H1 (cell line): Measurements from ENCODE around the gene DES.

Experiments used
- CHD1 ChIP-seq: IDR thresholded peaks from 2 replicates; pipeline ENCODE4 v1.6.1; 2012; ENCODE audit warnings: low read depth, low read length, improper control_type of control experiment
- EP300 ChIP-seq, 2 experiments: IDR thresholded peaks; 1 replicate in 1 of 2; 2 replicates in 1 of 2; pipeline ENCODE4 v1.6.1; 2011 to 2012; ENCODE audit warnings: low read depth in 2 of 2, low read length in 2 of 2, mild to moderate bottlenecking in 2 of 2, borderline replicate concordance in 1 of 2, inconsistent platforms in 1 of 2, moderate library complexity in 1 of 2
- GTF2F1 ChIP-seq: IDR thresholded peaks from 2 replicates; pipeline ENCODE4 v1.6.1; 2012; ENCODE audit warnings: low read depth, low read length, improper control_type of control experiment, borderline replicate concordance
- HDAC6 ChIP-seq: IDR thresholded peaks from one replicate; pipeline ENCODE4 v1.7.1; 2012; ENCODE audit warnings: low read depth, mild to moderate bottlenecking, inconsistent platforms, low read length, moderate library complexity
- PHF8 ChIP-seq: fragments of 200-600 bp; sonication (generic); conservative IDR thresholded peaks from 2 replicates; pipeline ENCODE4 v1.7.1; 2012; ENCODE audit warnings: low read depth, mild to moderate bottlenecking, inconsistent platforms, low read length, moderate library complexity
- POLR2A ChIP-seq, 2 experiments: IDR thresholded peaks; 1 replicate in 1 of 2; 2 replicates in 1 of 2; pipeline ENCODE4 v1.6.1; 2011; ENCODE audit warnings: low read depth in 2 of 2, low read length in 2 of 2, mild to moderate bottlenecking in 2 of 2; ENCODE audit errors: control extremely low read depth in 1 of 2
- POLR2AphosphoS5 ChIP-seq: IDR thresholded peaks from 2 replicates; pipeline ENCODE4 v1.6.1; 2011; ENCODE audit warnings: low read depth, low read length
- RAD21 ChIP-seq, 2 experiments: IDR thresholded peaks in 1 of 2; conservative IDR thresholded peaks in 1 of 2; 2 replicates each; pipeline ENCODE4 v1.6.1; 2011; ENCODE audit warnings: low read depth in 2 of 2, low read length in 2 of 2, improper control_type of control experiment in 1 of 2, inconsistent platforms in 1 of 2, mild to moderate bottlenecking in 1 of 2, moderate library complexity in 1 of 2
- SIN3A ChIP-seq, 2 experiments: IDR thresholded peaks in 1 of 2; conservative IDR thresholded peaks in 1 of 2; 2 replicates each; pipeline ENCODE4 v1.6.1; 2011 to 2012; ENCODE audit warnings: low read length in 2 of 2, improper control_type of control experiment in 1 of 2, low read depth in 1 of 2, mild to moderate bottlenecking in 1 of 2
- SUZ12 ChIP-seq: fragments of 200-600 bp; sonication (generic); IDR thresholded peaks from 2 replicates; pipeline ENCODE4 v1.6.1; 2012; ENCODE audit warnings: mild to moderate bottlenecking, inconsistent platforms, low read length, moderate library complexity, mixed read lengths
- ZNF274 ChIP-seq: IDR thresholded peaks from 2 replicates; pipeline ENCODE4 v1.7.0; 2012; ENCODE audit warnings: low read length, borderline replicate concordance; ENCODE audit errors: extremely low read depth
- TF ChIP-seq, protein P1 (sequence below), 3 experiments: IDR thresholded peaks; 1 replicate in 2 of 3; 2 replicates in 1 of 3; pipeline versions ENCODE4 v1.5.1 to v1.6.1; 2011; ENCODE audit warnings: low read length in 3 of 3, mild to moderate bottlenecking in 3 of 3, inconsistent platforms in 2 of 3, low read depth in 1 of 3, moderate library complexity in 1 of 3; ENCODE audit not compliant: insufficient read depth in 1 of 3; ENCODE audit errors: control extremely low read depth in 1 of 3
- TF ChIP-seq, protein P2 (sequence below): IDR thresholded peaks from 2 replicates; pipeline ENCODE4 v1.6.1; 2012; ENCODE audit warnings: low read length, inconsistent platforms
- TF ChIP-seq, protein P3 (sequence below): IDR thresholded peaks from 2 replicates; pipeline ENCODE4 v1.6.1; 2012; ENCODE audit warnings: inconsistent platforms

DNA sequence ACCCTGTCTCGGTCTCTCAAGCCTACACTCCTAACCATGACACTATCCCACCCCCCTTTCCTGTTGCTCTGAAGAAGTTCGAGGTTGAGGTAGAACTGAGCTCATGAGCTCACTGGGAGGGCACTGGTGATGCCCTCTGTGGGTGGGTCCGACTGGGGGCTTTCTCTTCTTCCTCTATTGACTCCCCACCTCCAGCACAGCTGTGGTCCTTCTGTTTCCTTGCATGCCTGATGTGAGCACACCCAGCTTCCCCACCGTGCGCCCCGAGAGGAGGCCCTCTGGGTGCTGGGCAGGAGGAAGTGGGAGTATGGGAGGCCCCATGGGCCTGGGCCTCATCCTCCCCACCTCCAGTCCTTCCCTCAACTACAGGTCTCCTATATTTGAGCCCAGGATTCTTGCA lies 37.4 kb downstream of the DES start:
- TF ChIP-seq, protein P1, sequence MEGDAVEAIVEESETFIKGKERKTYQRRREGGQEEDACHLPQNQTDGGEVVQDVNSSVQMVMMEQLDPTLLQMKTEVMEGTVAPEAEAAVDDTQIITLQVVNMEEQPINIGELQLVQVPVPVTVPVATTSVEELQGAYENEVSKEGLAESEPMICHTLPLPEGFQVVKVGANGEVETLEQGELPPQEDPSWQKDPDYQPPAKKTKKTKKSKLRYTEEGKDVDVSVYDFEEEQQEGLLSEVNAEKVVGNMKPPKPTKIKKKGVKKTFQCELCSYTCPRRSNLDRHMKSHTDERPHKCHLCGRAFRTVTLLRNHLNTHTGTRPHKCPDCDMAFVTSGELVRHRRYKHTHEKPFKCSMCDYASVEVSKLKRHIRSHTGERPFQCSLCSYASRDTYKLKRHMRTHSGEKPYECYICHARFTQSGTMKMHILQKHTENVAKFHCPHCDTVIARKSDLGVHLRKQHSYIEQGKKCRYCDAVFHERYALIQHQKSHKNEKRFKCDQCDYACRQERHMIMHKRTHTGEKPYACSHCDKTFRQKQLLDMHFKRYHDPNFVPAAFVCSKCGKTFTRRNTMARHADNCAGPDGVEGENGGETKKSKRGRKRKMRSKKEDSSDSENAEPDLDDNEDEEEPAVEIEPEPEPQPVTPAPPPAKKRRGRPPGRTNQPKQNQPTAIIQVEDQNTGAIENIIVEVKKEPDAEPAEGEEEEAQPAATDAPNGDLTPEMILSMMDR (IDR thresholded peaks at IDR 0.05; ENCODE audit: control extremely low read depth in 1 of 3, insufficient read depth in 1 of 3, low read depth in 1 of 3, low read length in 3 of 3) = no peak
- TF ChIP-seq GTF2F1 (no peak), POLR2A (IDR thresholded peaks at IDR 0.05; ENCODE audit: control extremely low read depth in 1 of 2, low read depth in 2 of 2, low read length in 2 of 2) (no peak), PHF8 (no peak), HDAC6 (no peak), SIN3A (conservative IDR thresholded peaks at IDR 0.05 in 1 of 2, IDR thresholded peaks at IDR 0.05 in 1 of 2; ENCODE audit: low read depth in 1 of 2, low read length in 2 of 2) (no peak), CHD1 (no peak), SUZ12 (no peak), ZNF274 (no peak), POLR2AphosphoS5 (no peak), RAD21 (IDR thresholded peaks at IDR 0.05 in 1 of 2, conservative IDR thresholded peaks at IDR 0.05 in 1 of 2; ENCODE audit: low read depth in 2 of 2, low read length in 2 of 2) (no peak), EP300 (IDR thresholded peaks at IDR 0.05; ENCODE audit: borderline replicate concordance in 1 of 2, low read depth in 2 of 2, low read length in 2 of 2) (no peak)
- TF ChIP-seq, protein P2, sequence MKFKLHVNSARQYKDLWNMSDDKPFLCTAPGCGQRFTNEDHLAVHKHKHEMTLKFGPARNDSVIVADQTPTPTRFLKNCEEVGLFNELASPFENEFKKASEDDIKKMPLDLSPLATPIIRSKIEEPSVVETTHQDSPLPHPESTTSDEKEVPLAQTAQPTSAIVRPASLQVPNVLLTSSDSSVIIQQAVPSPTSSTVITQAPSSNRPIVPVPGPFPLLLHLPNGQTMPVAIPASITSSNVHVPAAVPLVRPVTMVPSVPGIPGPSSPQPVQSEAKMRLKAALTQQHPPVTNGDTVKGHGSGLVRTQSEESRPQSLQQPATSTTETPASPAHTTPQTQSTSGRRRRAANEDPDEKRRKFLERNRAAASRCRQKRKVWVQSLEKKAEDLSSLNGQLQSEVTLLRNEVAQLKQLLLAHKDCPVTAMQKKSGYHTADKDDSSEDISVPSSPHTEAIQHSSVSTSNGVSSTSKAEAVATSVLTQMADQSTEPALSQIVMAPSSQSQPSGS = no peak
- TF ChIP-seq, protein P3, sequence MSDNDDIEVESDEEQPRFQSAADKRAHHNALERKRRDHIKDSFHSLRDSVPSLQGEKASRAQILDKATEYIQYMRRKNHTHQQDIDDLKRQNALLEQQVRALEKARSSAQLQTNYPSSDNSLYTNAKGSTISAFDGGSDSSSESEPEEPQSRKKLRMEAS = no peak
